ENCODE measurements around the gene TRIM45. TPM values are rescaled to one million over a fixed set of nuclear protein-coding genes. Genes with fewer than 3 reads are reported as not detected.

The TRIM45 gene
- 0.90 to 1.6 TPM (median 1.1 TPM) in 5 replicates for total RNA-seq (2022; extraction: Qiagen RNA extraction)

GRCh38 chr1:117121589-117122329 is at the start of gene TRIM45:
TSS of gene TRIM45 (minus strand) at chr1:117121749. CDS start at chr1:117121201, 548 bp downstream.

Other genes with a start within 250 kb of the TRIM45 start
- 10.8 to 15.9 TPM (median 13.3 TPM) in 5 replicates for gene PTGFRN, start 211.8 kb downstream of the TRIM45 start, total RNA-seq (2022; extraction: Qiagen RNA extraction)
- gene CD101, start 120.0 kb downstream of the TRIM45 start, total RNA-seq (2022; extraction: Qiagen RNA extraction), result 0.22 to 0.44 TPM (median 0.32 TPM) in 5 replicates
- 14.0 to 19.5 TPM (median 16.3 TPM) in 5 replicates for gene TTF2, start 61.4 kb downstream of the TRIM45 start, total RNA-seq (2022; extraction: Qiagen RNA extraction)
- gene VTCN1, start 89.2 kb upstream of the TRIM45 start, total RNA-seq (2022; extraction: Qiagen RNA extraction), result 0.05 to 0.23 TPM (median 0.08 TPM) in 5 replicates
- 4.9 to 9.8 TPM (median 5.7 TPM) in 5 replicates for gene MAN1A2, start 245.7 kb upstream of the TRIM45 start, total RNA-seq (2022; extraction: Qiagen RNA extraction)

Measured in A549 treated with AZD2906 at 1 μM for 4 hours (cell line).